HG02623 (cell line): ENCODE data around the gene CSAD.

Experiments
- ATAC-seq: cut with Tn5 transposase; IDR thresholded peaks from one replicate; pipeline ENCODE4 v1.9.1; 2021; ENCODE audit warnings: moderate library complexity; ENCODE audit not compliant: unreplicated experiment

The CSAD gene

GRCh38 chr12:53200458-53201176 lies 19.9 kb upstream of the CSAD start:
- peak; percentile 50 for ATAC-seq

- ATAC-seq = peak; percentile 22
Observed at GRCh38 chr12:53200107-53200457, 19.4 kb upstream of the CSAD start.

- no peak for ATAC-seq
Observed at GRCh38 chr12:53199700-53200099, 19.0 kb upstream of the CSAD start.

GRCh38 chr12:53198486-53199110 lies 17.9 kb upstream of the CSAD start:
- no peak for ATAC-seq

- ATAC-seq = no peak
Observed at GRCh38 chr12:53197011-53197640, 16.4 kb upstream of the CSAD start.

GRCh38 chr12:53196486-53196885 lies 15.8 kb upstream of the CSAD start:
- ATAC-seq = no peak

- no peak for ATAC-seq
Observed at GRCh38 chr12:53195516-53196420, 15.0 kb upstream of the CSAD start.

GRCh38 chr12:53194973-53195372 lies 14.2 kb upstream of the CSAD start:
- no peak for ATAC-seq

- no peak for ATAC-seq
Observed at GRCh38 chr12:53193985-53194716, 13.4 kb upstream of the CSAD start.

- ATAC-seq = no peak
Observed at GRCh38 chr12:53193040-53193439, 12.3 kb upstream of the CSAD start.

GRCh38 chr12:53192531-53193021 lies 11.9 kb upstream of the CSAD start:
- no peak for ATAC-seq

GRCh38 chr12:53191885-53192530 lies 11.3 kb upstream of the CSAD start:
- ATAC-seq = no peak

GRCh38 chr12:53191096-53191884 lies 10.6 kb upstream of the CSAD start:
- ATAC-seq = no peak

- no peak for ATAC-seq
Observed at GRCh38 chr12:53190108-53190729, 9.5 kb upstream of the CSAD start.

- no peak for ATAC-seq
Observed at GRCh38 chr12:53187145-53187899, 6.6 kb upstream of the CSAD start.

GRCh38 chr12:53186745-53187144 lies 6.0 kb upstream of the CSAD start:
- ATAC-seq = no peak

GRCh38 chr12:53185582-53186153 lies 4.9 kb upstream of the CSAD start:
- no peak for ATAC-seq

GRCh38 chr12:53184828-53185227 lies 4.1 kb upstream of the CSAD start:
- ATAC-seq = no peak
